22Rv1 (cell line): ENCODE data around the gene SSTR3.
"Not testable (repeated sequence)": the region's sequence is repeated elsewhere in the genome, so short reads cannot be mapped to it uniquely, and the experiment has no call there.

Experiments used
- H3K27ac ChIP-seq: fragments of 450-650 bp; 2 replicates; pipeline ENCODE4 v1.5.1; 2017
- CTCF ChIP-seq: fragments of 450-650 bp; IDR thresholded peaks from 2 replicates; pipeline ENCODE4 v1.5.1; 2017; ENCODE audit warnings: mild to moderate bottlenecking
- ZFX ChIP-seq: fragments of 450-650 bp; IDR thresholded peaks from 2 replicates; pipeline ENCODE4 v1.6.1; 2017; ENCODE audit warnings: antibody characterized with exemption, borderline replicate concordance

Gene SSTR3

GRCh38 chr22:37256075-37256726, 43.9 kb upstream of the SSTR3 start:
- no peak for TF ChIP-seq ZFX
- no peak for TF ChIP-seq CTCF
- no peak overlapping the region for H3K27ac ChIP-seq

GRCh38 chr22:37255558-37256006, 43.3 kb upstream of the SSTR3 start:
- no peak overlapping the region for H3K27ac ChIP-seq

GRCh38 chr22:37254867-37255233, 42.6 kb upstream of the SSTR3 start:
- TF ChIP-seq CTCF: no peak
- no peak for TF ChIP-seq ZFX
- no peak overlapping the region for H3K27ac ChIP-seq

More at GRCh38 chr22:37255558-37256006, 43.3 kb upstream of the SSTR3 start:
- TF ChIP-seq CTCF (no peak), ZFX (no peak)

GRCh38 chr22:37254209-37254866, 42.1 kb upstream of the SSTR3 start:
- no peak overlapping the region for H3K27ac ChIP-seq
- TF ChIP-seq CTCF (no peak), ZFX (no peak)

GRCh38 chr22:37253126-37253660, 40.9 kb upstream of the SSTR3 start:
- H3K27ac ChIP-seq: no peak overlapping the region
- TF ChIP-seq ZFX: no peak
- TF ChIP-seq CTCF: no peak; the same call in 1 of the 2 replicates

GRCh38 chr22:37251836-37252235, 39.6 kb upstream of the SSTR3 start:
- not testable (repeated sequence) for H3K27ac ChIP-seq

GRCh38 chr22:37249986-37250385, 37.7 kb upstream of the SSTR3 start:
- TF ChIP-seq CTCF: no peak
- TF ChIP-seq ZFX: no peak
- no peak overlapping the region for H3K27ac ChIP-seq

- no peak for TF ChIP-seq CTCF
- no peak for TF ChIP-seq ZFX
These were observed 36.0 kb upstream of the SSTR3 start for GRCh38 chr22:37248251-37248650.

More at GRCh38 chr22:37248251-37248650, 36.0 kb upstream of the SSTR3 start:
- no peak overlapping the region for H3K27ac ChIP-seq
